Activated CD8-positive, alpha-beta T cell treated with anti-CD3 and anti-CD28 coated beads for 36 hours (primary cell): ENCODE results near the gene GRK4. TPM values are rescaled to one million over a fixed set of nuclear protein-coding genes. Genes with fewer than 3 reads are reported as not detected.

Source experiments
- ATAC-seq: fragments of 200-7000 bp; cut with Tn5 transposase; one replicate; pipeline ENCODE4 v1.10.0; 2021; ENCODE audit warnings: mild to moderate bottlenecking, moderate library complexity
- CTCF ChIA-PET: fragments of 350-600 bp; sonication (Branson Sonifier 250); formaldehyde crosslinking; loops from one replicate; lab custom pipeline; 2021; ENCODE audit warnings: antibody characterized with exemption; lab: Charles Lee
- POLR2A ChIA-PET: fragments of 350-600 bp; sonication (Branson Sonifier 250); formaldehyde crosslinking; loops from one replicate; lab custom pipeline; 2021; ENCODE audit warnings: antibody characterized with exemption; lab: Charles Lee
- DNase-seq: peaks from one replicate; pipeline ENCODE4 v3.0.0-alpha.2; 2020
- H3K27ac Mint-ChIP-seq: one replicate; pipeline ENCODE4 v1.8.0; 2021; ENCODE audit warnings: mild to moderate bottlenecking, mixed read lengths
- H3K27me3 Mint-ChIP-seq: one replicate; pipeline ENCODE4 v1.8.0; 2021; ENCODE audit warnings: mixed read lengths
- H3K36me3 Mint-ChIP-seq: one replicate; pipeline ENCODE4 v1.8.0; 2021; ENCODE audit warnings: low read depth, mixed read lengths
- H3K4me1 Mint-ChIP-seq: one replicate; pipeline ENCODE4 v1.8.0; 2021; ENCODE audit warnings: low read depth, mixed read lengths
- H3K4me3 Mint-ChIP-seq: one replicate; pipeline ENCODE4 v1.8.0; 2021; ENCODE audit warnings: mild to moderate bottlenecking, moderate library complexity, mixed read lengths
- H3K9me3 Mint-ChIP-seq: one replicate; pipeline ENCODE4 v1.8.0; 2021; ENCODE audit warnings: mixed read lengths
- CTCF ChIP-seq: fragments of 200-600 bp; IDR thresholded peaks from one replicate; pipeline ENCODE4 v1.8.0; 2022; ENCODE audit warnings: antibody characterized with exemption, mild to moderate bottlenecking
- intact Hi-C: fragments of 100-400 bp; cut with micrococcal nuclease; formaldehyde crosslinking; loops from one replicate; pipeline ENCODE4 v1.10.0; 2022
- total RNA-seq, 2 experiments: library from RNA; stranded (reverse); gene quantifications; one replicate each; pipeline ENCODE4 v1.2.3, GENCODE V29; 2021

The GRK4 gene
- total RNA-seq, 2 experiments from 2014 or later, result 2.8 to 3.0 TPM

- Mint-ChIP-seq H3K9me3 (no peaks in the 10 kb centered on the region), H3K27ac (no peak overlapping the region), H3K27me3 (peaks cover 2% of the 10 kb centered on the region), H3K4me3 (no peak overlapping the region), H3K4me1 (no peaks in the 10 kb centered on the region), H3K36me3 (no peaks in the 10 kb centered on the region)
- ChIA-PET POLR2A (interaction anchor here (0.9 kb wide), 1 partner anchor 10 kb away, joined by 3 read pairs; no protein-coding TSS in a partner anchor), CTCF (interaction anchor here (5.1 kb wide), 1 partner anchor 16 kb away, joined by 37 read pairs; no protein-coding TSS in a partner anchor)
- intact Hi-C loops, result no loop called here
- ATAC-seq (no peak), DNase-seq (no peak)
- no peak for TF ChIP-seq CTCF
Observed at GRCh38 chr4:2994917-2995316, 31.5 kb downstream of the GRK4 start.

DNA sequence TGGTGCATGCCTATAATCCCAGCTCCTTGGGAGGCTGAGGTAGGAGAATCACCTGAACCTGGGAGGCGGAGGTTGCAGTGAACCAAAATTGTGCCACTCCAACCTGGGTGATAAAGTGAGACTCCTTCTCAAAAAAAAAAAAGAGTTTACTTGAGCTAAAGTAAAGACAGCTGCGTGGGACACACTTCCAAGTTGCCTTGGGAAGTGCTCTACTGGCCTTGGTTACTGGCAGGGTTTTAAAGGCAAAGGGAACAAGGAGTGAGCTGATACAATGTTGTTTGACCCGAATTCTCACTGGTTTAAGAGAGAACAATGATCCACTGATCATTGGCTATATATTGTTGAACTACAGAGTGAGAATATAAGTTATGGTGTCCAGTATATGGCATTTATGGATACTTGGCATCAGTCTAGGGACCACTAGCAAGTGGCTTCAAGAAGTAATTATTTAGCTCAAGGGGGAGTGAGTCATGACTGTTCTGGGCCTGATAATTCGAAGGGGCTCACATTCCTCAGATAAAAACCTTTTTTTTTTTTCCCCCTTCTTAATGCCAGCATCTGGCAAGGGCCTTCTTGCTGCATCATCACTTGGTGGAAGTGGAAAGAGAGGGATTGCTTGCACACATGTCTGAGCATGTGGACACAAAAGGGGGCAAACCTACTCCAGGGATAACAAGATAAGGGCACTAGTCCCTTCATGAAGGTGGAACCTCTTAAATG is 32.3 kb downstream of the GRK4 start:
- no peak for ATAC-seq
- CTCF ChIA-PET, result interaction anchor here (5.1 kb wide), 1 partner anchor 17 kb away, joined by 37 read pairs; no protein-coding TSS in a partner anchor
- no peak overlapping the region for H3K4me3 Mint-ChIP-seq

DNA sequence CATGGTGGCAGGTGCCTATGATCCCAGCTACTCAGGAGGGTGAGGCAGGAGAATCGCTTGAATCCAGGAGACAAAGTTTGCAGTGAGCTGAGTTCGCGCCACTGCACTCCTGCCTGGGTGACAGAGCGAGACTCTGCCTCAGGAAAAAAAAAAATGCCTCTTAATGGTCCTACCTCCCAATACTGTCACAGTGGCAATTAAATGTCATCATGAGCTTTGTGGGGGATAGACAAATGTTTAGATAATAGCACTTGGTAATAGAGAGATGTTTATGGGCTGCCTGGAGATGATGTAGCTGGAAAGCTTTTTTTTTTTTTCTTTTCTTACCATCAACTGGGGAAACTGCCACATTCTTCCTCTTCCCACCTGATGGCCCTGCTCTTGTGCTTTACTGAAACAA is 33.0 kb downstream of the GRK4 start:
- Mint-ChIP-seq H3K27me3 (peaks cover 2% of the 10 kb centered on the region), H3K36me3 (no peaks in the 10 kb centered on the region), H3K9me3 (no peaks in the 10 kb centered on the region), H3K4me3 (no peak overlapping the region), H3K27ac (no peak overlapping the region), H3K4me1 (no peaks in the 10 kb centered on the region)
- CTCF ChIA-PET, result interaction anchor here (5.1 kb wide), 1 partner anchor 18 kb away, joined by 37 read pairs; no protein-coding TSS in a partner anchor
- no peak for DNase-seq
- ATAC-seq, result no peak
- intact Hi-C loops, result no loop called here
- no peak for TF ChIP-seq CTCF
- POLR2A ChIA-PET, result no interaction called here

More for the DNA sequence above, 32.3 kb downstream of the GRK4 start:
- POLR2A ChIA-PET, result interaction anchor here (0.9 kb wide), 1 partner anchor 9 kb away, joined by 3 read pairs; no protein-coding TSS in a partner anchor
- intact Hi-C loops, result no loop called here
- no peaks in the 10 kb centered on the region for H3K36me3 Mint-ChIP-seq
- H3K4me1 Mint-ChIP-seq, result no peaks in the 10 kb centered on the region
- H3K27me3 Mint-ChIP-seq, result peaks cover 2% of the 10 kb centered on the region
- no peak for TF ChIP-seq CTCF
- no peaks in the 10 kb centered on the region for H3K9me3 Mint-ChIP-seq
- H3K27ac Mint-ChIP-seq, result no peak overlapping the region
- no peak for DNase-seq

DNA sequence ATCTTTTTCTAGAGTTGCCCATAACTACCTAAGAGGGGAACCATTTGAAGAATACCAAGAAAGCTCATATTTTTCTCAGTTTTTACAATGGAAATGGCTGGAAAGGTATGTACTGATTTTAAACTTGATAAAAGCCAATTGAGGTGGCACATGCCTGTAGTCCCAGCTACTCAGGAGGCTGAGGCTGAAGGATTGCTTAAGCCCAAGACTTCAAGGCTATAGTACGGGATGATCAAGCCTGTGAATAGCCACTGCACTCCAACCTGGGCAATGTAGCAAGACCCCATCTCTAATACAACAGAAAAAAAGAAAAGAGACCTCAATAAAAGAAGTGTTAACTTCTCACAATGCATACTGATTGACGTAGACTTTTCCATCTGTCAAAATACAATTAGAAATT is 44.4 kb downstream of the GRK4 start:
- Mint-ChIP-seq H3K36me3 (no peaks in the 10 kb centered on the region), H3K9me3 (no peaks in the 10 kb centered on the region), H3K4me3 (no peak overlapping the region), H3K4me1 (peaks cover 4% of the 10 kb centered on the region), H3K27me3 (no peaks in the 10 kb centered on the region), H3K27ac (no peak overlapping the region)
- TF ChIP-seq CTCF, result no peak
- CTCF ChIA-PET, result interaction anchor here (1.5 to 3.1 kb wide), 3 partner anchors 8 to 30 kb away, joined by 5 to 13 read pairs (median 6); no protein-coding TSS in a partner anchor
- POLR2A ChIA-PET, result no interaction called here
- intact Hi-C loops, result no loop called here
- ATAC-seq, result no peak
- DNase-seq, result no peak

GRCh38 chr4:3009422-3009821 is 46.1 kb downstream of the GRK4 start:
- Mint-ChIP-seq H3K4me3 (no peak overlapping the region), H3K27ac (no peak overlapping the region), H3K36me3 (no peaks in the 10 kb centered on the region), H3K9me3 (no peaks in the 10 kb centered on the region), H3K4me1 (peaks cover 8% of the 10 kb centered on the region), H3K27me3 (no peaks in the 10 kb centered on the region)
- DNase-seq (peak; percentile 39), ATAC-seq (peak; percentile 68)
- TF ChIP-seq CTCF, result peak; percentile 29
- POLR2A ChIA-PET, result no interaction called here
- CTCF ChIA-PET, result interaction anchor here (0.9 to 3.1 kb wide), 8 partner anchors 10 to 97 kb away, joined by 3 to 13 read pairs (median 3); partner anchors contain the start of genes GRK4 and NOP14
- intact Hi-C loops, result no loop called here
